HepG2 (cell line): ENCODE results near the gene RRP12. TPM values are rescaled to one million over a fixed set of nuclear protein-coding genes. Genes with fewer than 3 reads are reported as not detected.

Source experiments
- GPN1 ChIP-seq: sonication (generic); formaldehyde crosslinking; IDR thresholded peaks from 2 replicates; pipeline ENCODE4 v1.5.1; 2020; ENCODE audit warnings: missing genetic modification reagents, borderline replicate concordance
- HNRNPUL1 ChIP-seq: fragments of 200-400 bp; formaldehyde crosslinking; IDR thresholded peaks from 2 replicates; pipeline ENCODE4 v1.6.1; 2017; ENCODE audit warnings: low read depth, mild to moderate bottlenecking, low read length, moderate library complexity
- KDM3A ChIP-seq: IDR thresholded peaks from 2 replicates; pipeline ENCODE4 v1.6.1; 2018; ENCODE audit warnings: low read depth, missing compliant biosample characterization
- NFE2L2 ChIP-seq: fragments of 150-350 bp; IDR thresholded peaks from 2 replicates; pipeline ENCODE4 v1.6.1; 2014; ENCODE audit warnings: low read length
- RXRB ChIP-seq: IDR thresholded peaks from 2 replicates; pipeline ENCODE4 v1.6.1; 2016; ENCODE audit warnings: borderline replicate concordance, missing genetic modification reagents, missing compliant biosample characterization
- SRSF4 ChIP-seq: fragments of 200-400 bp; formaldehyde crosslinking; IDR thresholded peaks from one replicate; pipeline ENCODE4 v1.6.1; 2018; ENCODE audit warnings: mild to moderate bottlenecking, low read depth, low read length, moderate library complexity; ENCODE audit not compliant: poor library complexity, severe bottlenecking
- ZBTB38 ChIP-seq: sonication (generic); formaldehyde crosslinking; IDR thresholded peaks from 2 replicates; pipeline ENCODE4 v1.5.1; 2020; ENCODE audit warnings: mild to moderate bottlenecking, missing genetic modification reagents
- ZFP41 ChIP-seq: sonication (generic); formaldehyde crosslinking; IDR thresholded peaks from 2 replicates; pipeline ENCODE4 v1.4.0; 2020; ENCODE audit warnings: mild to moderate bottlenecking, missing genetic modification reagents, borderline replicate concordance
- ZNF343 ChIP-seq: sonication (generic); formaldehyde crosslinking; IDR thresholded peaks from 2 replicates; pipeline ENCODE4 v1.4.0; 2020; ENCODE audit warnings: mild to moderate bottlenecking, missing genetic modification reagents
- ZNF350 ChIP-seq: sonication (generic); formaldehyde crosslinking; IDR thresholded peaks from 2 replicates; pipeline ENCODE4 v1.4.0; 2020; ENCODE audit warnings: mild to moderate bottlenecking, low read depth, missing genetic modification reagents, borderline replicate concordance
- ZNF460 ChIP-seq: sonication (generic); formaldehyde crosslinking; IDR thresholded peaks from 2 replicates; pipeline ENCODE4 v1.5.1; 2020; ENCODE audit warnings: missing genetic modification reagents, mild to moderate bottlenecking, borderline replicate concordance
- ZNF691 ChIP-seq: sonication (generic); formaldehyde crosslinking; IDR thresholded peaks from 2 replicates; pipeline ENCODE4 v1.4.0; 2020; ENCODE audit warnings: missing genetic modification reagents, low read depth, mild to moderate bottlenecking, borderline replicate concordance
- polyA plus RNA-seq, 8 experiments: library from polyadenylated mRNA; depleted of rRNA in 3 of 8; stranded (reverse) in 7 of 8; unstranded in 1 of 8; fragments of >200 nt; fragmentation: Illumina TruSeq in 4 of 8; extraction: Trizol in 4 of 8; gene quantifications; 2 replicates each; pipeline versions ENCODE4 v1.2.1 to v1.2.3, GENCODE V29; 2011 to 2016; ENCODE audit warnings: low read depth in 4 of 8, missing spikeins in 1 of 8, mixed read lengths in 1 of 8; ENCODE audit not compliant: insufficient read depth in 1 of 8
- total RNA-seq, 5 experiments: library from RNA; depleted of rRNA; stranded (reverse); fragments of >200 nt; fragmentation: Illumina TruSeq; extraction: Trizol; gene quantifications; 2 replicates each; pipeline ENCODE4 v1.2.3, GENCODE V29; 2016; ENCODE audit warnings: low read depth in 1 of 5
- TF ChIP-seq, protein P1 (sequence below): sonication (generic); formaldehyde crosslinking; IDR thresholded peaks from 2 replicates; pipeline ENCODE4 v1.4.0; 2020; ENCODE audit warnings: mild to moderate bottlenecking, missing genetic modification reagents
- TF ChIP-seq, protein P2 (sequence below): IDR thresholded peaks from 2 replicates; pipeline ENCODE4 v1.6.1; 2016; ENCODE audit warnings: missing biosample characterization, missing genetic modification reagents, low read depth

Gene RRP12
- total and polyA plus RNA-seq, 2 of the 13 experiments (the other 11 are each of a cell fraction or from before 2014, with no cell fraction given), result 13.2 to 39.4 TPM

GRCh38 chr10:97445722-97446639, 44.8 kb upstream of the RRP12 start, which contains the start of the genes EXOSC1 and ZDHHC16 (continued):
- TF ChIP-seq, protein P1, sequence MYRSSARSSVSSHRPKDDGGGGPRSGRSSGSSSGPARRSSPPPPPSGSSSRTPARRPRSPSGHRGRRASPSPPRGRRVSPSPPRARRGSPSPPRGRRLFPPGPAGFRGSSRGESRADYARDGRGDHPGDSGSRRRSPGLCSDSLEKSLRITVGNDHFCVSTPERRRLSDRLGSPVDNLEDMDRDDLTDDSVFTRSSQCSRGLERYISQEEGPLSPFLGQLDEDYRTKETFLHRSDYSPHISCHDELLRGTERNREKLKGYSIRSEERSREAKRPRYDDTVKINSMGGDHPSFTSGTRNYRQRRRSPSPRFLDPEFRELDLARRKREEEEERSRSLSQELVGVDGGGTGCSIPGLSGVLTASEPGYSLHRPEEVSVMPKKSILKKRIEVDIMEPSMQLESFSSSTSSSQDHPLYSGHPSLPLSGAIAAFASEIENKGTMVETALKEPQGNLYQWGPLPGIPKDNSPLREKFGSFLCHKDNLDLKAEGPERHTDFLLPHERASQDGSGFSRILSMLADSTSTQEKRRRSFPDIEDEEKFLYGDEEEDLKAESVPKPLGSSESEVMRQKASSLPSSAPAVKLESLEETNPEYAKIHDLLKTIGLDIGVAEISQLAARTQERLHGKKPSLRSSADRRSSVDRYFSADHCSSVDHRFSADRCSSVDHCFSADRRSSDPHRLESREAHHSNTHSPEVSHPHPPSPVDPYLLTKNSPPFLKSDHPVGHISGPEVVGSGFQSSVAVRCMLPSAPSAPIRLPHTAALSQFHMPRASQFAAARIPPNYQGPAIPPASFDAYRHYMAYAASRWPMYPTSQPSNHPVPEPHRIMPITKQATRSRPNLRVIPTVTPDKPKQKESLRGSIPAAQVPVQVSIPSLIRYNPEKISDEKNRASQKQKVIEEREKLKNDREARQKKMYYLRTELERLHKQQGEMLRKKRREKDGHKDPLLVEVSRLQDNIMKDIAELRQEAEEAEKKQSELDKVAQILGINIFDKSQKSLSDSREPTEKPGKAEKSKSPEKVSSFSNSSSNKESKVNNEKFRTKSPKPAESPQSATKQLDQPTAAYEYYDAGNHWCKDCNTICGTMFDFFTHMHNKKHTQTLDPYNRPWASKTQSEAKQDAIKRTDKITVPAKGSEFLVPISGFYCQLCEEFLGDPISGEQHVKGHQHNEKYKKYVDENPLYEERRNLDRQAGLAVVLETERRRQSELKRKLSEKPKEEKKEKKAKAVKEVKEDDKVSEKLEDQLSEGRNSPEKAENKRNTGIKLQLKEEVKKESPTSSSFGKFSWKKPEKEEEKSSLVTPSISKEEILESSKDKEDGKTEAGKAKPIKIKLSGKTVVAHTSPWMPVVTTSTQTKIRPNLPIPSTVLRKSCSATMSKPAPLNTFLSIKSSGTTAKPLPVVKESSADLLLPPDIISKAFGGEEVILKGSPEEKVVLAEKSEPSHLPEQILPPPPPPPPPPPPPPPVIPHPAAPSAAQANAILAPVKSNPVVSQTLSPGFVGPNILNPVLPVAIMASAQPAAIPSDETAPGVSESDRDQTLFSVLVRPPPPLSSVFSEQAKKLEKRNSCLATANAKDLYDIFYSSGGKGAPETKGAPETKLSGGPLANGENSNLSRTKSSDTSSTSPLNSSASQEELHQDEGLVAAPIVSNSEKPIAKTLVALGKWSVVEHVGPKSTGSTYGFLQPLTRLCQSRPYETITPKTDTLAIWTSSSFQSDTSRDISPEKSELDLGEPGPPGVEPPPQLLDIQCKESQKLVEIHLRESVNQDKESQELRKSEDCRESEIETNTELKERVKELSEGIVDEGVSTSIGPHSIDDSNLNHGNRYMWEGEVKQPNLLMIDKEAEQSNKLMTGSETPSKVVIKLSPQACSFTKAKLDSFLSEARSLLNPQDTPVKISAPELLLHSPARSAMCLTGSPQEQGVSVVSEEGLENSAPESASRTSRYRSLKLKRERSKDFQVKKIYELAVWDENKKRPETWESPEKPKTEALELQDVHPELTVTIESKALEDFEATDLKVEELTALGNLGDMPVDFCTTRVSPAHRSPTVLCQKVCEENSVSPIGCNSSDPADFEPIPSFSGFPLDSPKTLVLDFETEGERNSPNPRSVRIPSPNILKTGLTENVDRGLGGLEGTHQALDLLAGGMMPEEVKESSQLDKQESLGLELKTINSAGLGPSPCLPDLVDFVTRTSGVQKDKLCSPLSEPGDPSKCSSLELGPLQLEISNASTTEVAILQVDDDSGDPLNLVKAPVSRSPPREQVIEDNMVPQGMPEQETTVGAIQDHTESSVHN (CRISPR knock-in tag), result no peak
- TF ChIP-seq GPN1 (CRISPR knock-in tag) (no peak), KDM3A (peak; percentile 29; the same call in 1 of the 2 replicates), ZNF460 (CRISPR knock-in tag) (no peak), ZBTB38 (CRISPR knock-in tag) (peak; percentile 2; the same call in 1 of the 2 replicates), ZNF343 (no peak), SRSF4 (no peak), NFE2L2 (no peak), HNRNPUL1 (no peak), ZNF350 (peak; percentile 58; the same call in 1 of the 2 replicates), ZFP41 (CRISPR knock-in tag) (no peak), RXRB (no peak), ZNF691 (CRISPR knock-in tag) (0 out of 2 replicates have a peak, but pooled peaks have one; percentile 26)
- TF ChIP-seq, protein P2, sequence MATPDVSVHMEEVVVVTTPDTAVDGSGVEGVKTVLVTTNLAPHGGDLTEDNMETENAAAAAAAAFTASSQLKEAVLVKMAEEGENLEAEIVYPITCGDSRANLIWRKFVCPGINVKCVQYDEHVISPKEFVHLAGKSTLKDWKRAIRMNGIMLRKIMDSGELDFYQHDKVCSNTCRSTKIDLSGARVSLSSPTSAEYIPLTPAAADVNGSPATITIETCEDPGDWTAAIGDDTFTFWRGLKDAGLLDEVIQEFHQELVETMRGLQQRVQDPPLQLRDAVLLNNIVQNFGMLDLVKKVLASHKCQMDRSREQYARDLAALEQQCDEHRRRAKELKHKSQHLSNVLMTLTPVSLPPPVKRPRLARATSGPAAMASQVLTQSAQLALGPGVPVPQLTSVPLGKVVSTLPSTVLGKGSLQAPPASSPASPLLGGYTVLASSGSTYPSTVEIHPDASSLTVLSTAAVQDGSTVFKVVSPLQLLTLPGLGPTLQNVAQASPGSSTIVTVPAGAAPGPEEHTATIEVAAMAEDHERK, result peak; percentile 65; the same call in 1 of the 2 replicates
